Right lung (tissue), 5 donors: ENCODE results near the gene RETN. TPM values are rescaled to one million over a fixed set of nuclear protein-coding genes. Genes with fewer than 3 reads are reported as not detected.
"Not testable (repeated sequence)": the region's sequence is repeated elsewhere in the genome, so short reads cannot be mapped to it uniquely, and the experiment has no call there.

Experiments
- DNase-seq, 2 donors: peaks; one replicate each; pipeline ENCODE4 v3.0.0-alpha.2; 2013
- polyA plus RNA-seq, 5 donors: library from polyadenylated mRNA; unstranded; fragments of 120-200 nt; gene quantifications; one replicate each; pipeline versions ENCODE4 v1.2.1 to v1.2.3, GENCODE V29; 2013; ENCODE audit warnings: inconsistent platforms in 1 of 5, low replicate concordance in 1 of 5; ENCODE audit not compliant: insufficient read length in 5 of 5, insufficient read depth in 1 of 5

Gene RETN
- polyA plus RNA-seq, 5 donors, result 0.84 to 4.3 (median 1.5) TPM

DNA sequence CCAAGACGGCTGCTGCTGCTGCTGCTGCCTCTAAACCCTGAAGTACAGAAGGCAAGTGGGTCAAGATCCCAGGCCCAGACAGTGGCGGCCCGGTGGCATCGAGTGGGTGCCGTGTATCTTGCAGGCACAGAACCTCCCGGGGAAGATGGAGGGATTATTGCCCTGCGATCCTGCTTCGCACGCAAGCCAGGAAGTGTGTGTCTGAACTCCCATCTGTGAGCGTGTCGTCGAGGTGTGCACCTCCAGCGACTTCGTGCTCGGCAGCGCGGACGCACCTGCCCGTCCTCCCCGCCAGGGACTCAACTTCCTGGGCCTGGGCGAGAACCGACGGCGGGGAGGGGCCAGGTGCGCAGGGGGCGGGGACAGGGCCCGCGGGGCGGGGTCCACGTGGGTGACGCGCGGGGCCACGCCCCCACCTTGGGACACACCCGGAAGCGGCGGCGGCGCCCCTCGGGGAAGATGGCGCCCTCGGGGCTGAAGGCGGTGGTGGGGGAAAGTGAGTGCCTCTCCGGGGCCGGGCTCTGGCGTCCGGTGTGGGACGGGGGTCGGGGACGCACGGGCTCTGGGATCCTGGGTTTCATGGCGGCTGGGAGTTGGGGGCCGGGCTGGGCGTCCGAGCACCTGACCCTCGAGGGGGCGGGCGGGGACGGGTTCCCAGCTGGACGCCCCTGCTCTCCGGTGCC is 32.0 kb upstream of the RETN start, which contains the start of gene STXBP2:
STXBP2 (plus strand) TSS at position 420 of the 683 bp plus-strand sequence; CDS start at position 460, 40 bp downstream.
- peak in 1 of 2 donors; percentile 47 for DNase-seq

- DNase-seq, result no peak
Measured at GRCh38 chr19:7637374-7638256, 31.2 kb upstream of the RETN start.

DNA sequence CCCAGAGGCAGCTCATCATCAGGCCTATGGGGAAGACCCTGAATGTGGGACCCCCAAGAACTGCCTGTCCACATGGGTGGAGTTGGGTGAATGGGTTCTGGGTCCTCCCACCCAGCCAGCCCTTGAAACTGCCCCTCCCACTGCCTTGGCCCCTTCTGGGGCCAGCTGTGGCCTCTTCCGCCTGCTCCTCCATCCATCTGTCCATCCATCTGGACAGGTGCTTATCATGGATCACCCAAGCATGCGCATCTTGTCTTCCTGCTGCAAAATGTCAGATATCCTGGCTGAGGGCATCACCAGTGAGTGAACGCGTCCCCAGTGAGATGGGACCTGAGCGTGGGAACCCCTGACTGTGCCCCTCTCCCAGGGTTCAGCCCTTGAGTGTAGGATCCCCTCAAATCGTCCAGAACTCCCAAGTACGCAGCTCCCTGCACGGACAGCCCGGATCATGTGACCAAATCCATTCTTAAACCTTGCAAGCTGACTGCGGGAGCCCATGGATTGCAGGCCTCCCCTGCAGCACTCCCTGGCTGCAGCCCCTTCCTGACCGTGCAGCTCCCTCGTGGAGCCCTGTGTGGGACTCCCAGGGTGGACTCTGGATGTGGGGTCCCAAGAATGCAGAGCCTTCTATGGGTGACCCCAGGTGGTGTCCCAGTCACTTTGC is 29.9 kb upstream of the RETN start:
- DNase-seq, result no peak

- DNase-seq, result no peak
Measured at GRCh38 chr19:7639863-7640348, 28.9 kb upstream of the RETN start.

- DNase-seq, result no peak
Measured at GRCh38 chr19:7640803-7641202, 28.0 kb upstream of the RETN start.

GRCh38 chr19:7641290-7642276 is 27.3 kb upstream of the RETN start:
- DNase-seq, result no peak

DNA sequence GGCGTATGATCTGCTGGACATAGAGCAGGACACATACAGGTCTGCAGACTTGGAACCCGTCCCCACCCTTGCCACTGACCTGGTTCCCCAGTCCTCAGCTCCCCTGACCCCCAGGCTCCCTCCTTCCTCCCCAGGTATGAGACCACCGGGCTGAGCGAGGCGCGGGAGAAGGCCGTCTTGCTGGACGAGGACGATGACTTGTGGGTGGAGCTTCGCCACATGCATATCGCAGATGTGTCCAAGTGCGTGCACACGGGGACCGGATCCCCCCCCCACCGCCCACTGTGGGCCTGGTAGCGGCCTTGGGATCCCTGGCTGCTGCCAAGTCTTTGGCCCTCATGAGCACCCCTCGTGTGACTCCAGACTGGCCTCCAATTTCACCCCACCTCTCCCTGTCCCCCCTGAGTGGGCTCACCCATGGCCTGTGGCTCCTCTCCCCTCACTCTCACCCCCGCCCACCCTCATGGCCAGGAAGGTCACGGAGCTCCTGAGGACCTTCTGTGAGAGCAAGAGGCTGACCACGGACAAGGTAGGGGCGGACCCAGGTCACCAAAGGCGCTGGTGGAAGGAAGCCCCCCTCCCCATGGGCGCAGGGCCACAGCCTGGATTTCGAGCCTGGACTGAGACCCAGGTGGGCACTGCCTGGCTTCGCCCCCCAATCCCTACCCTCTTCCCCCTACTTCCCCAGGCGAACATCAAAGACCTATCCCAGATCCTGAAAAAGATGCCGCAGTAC is 26.4 kb upstream of the RETN start:
- DNase-seq, result no peak

GRCh38 chr19:7643031-7643415 is 25.8 kb upstream of the RETN start:
- no peak for DNase-seq

DNA sequence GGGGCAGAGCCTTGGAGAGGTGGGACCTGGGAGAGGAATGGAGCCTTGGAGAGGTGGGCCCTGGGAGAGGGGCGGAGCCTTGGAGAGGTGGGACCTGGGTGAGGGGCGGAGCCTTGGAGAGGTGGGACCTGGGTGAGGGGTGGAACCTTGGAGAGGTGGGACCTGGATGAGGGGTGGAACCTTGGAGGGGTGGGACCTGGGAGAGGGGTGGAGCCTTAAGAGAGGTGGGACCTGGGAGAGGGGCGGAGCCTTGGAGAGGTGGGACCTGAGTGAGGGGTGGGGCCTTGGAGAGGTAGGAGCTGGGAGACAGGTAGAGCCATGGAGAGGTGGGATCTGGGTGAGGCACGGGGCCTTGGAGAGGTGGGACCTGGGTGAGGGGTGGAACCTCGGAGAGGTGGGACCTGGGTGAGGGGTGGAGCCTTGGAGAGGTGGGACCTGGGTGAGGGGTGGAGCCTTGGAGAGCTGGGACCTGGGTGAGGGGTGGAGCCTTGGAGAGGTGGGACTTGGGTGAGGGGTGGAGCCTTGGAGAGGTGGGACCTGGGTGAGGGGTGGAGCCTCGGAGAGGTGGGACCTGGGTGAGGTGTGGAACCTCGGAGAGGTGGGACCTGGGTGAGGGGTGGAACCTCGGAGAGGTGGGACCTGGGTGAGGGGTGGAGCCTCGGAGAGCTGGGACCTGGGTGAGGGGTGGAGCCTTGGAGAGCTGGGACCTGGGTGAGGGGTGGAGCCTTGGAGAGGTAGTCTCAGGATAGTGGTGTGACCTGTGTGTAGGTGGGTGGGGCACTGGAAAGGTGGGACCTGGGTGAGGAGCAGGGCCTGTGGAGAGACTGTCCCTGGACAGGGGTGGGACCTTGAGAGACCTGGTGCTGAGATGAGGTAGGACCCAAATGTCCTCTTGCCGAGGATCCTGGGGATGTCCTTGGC is 25.0 kb upstream of the RETN start:
- DNase-seq, result not testable (repeated sequence)

DNA sequence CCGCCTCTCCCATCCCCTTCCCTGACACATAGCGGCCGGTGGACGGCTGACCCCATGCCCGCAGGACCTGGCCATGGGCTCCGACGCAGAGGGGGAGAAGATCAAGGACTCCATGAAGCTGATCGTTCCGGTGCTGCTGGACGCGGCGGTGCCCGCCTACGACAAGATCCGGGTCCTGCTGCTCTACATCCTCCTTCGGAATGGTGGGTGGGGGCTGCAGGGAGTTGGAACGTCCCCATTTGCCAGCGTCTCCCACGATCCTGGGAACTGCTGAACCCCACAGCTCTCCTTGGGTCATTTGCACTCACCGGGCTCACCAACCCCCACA is 24.3 kb upstream of the RETN start:
- no peak for DNase-seq

DNA sequence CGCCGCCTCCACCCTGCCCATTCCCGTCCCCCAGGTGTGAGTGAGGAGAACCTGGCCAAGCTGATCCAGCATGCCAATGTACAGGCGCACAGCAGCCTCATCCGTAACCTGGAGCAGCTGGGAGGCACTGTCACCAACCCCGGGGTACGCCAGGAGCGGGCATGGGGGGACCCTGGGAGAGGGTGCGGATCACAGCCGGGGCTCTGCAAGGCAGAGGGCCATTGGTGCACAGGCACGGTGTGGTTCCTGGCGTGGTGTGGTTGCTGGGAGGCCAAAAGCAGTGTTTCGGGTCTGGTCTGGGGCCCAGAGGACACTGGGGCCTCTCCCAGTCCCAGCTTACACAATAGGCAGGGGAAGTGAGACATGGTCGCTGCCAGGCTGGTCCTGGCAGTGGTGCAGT is 23.7 kb upstream of the RETN start:
- DNase-seq, result no peak

DNA sequence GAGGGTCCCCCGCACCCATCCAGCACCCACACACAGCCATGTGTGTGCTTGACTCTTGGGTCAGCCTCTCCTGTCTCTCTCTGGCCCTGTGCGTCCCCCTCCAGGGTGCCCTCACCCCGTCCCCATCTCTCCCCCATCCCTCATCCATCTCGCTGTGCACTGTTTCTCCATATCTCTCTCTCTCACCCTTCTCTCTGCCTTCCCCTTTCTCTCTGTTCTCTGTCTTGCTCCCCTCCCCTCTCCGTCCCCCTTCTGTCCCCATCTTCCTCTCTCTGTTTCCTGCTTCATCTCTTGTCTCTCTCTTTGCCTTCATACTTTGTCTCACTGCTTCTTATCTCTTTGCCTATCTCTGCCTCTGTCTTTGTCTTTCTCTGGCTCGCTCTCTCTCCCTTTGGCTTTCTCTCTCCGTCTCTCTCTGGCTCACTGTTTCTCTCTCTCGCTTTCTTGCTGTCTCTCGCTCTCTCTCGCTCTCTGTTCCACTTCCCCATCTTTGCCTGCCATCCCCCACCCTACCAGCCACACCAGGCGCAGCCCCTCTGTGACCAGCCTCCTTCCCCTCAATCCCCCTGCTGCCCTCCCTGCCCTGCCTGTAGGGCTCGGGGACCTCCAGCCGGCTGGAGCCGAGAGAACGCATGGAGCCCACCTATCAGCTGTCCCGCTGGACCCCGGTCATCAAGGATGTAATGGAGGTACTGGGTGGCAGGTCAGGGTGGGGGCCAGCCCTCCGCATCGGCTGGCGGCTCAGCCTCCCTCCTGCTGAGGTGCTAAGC is 23.0 kb upstream of the RETN start:
- no peak for DNase-seq

GRCh38 chr19:7646426-7646700 is 22.5 kb upstream of the RETN start:
- no peak for DNase-seq

DNA sequence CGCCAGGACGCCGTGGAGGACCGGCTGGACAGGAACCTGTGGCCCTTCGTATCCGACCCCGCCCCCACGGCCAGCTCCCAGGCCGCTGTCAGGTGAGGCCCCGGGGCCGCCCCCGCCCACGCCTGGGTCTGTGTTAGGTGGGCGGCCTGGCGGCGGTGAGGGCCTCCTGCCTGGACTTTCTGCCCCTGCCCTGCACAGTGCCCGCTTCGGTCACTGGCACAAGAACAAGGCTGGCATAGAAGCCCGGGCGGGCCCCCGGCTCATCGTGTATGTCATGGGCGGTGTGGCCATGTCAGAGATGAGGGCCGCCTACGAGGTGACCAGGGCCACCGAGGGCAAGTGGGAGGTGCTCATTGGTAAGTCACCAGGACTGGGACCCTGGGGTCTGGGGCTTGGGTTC is 21.7 kb upstream of the RETN start:
- no peak for DNase-seq

DNA sequence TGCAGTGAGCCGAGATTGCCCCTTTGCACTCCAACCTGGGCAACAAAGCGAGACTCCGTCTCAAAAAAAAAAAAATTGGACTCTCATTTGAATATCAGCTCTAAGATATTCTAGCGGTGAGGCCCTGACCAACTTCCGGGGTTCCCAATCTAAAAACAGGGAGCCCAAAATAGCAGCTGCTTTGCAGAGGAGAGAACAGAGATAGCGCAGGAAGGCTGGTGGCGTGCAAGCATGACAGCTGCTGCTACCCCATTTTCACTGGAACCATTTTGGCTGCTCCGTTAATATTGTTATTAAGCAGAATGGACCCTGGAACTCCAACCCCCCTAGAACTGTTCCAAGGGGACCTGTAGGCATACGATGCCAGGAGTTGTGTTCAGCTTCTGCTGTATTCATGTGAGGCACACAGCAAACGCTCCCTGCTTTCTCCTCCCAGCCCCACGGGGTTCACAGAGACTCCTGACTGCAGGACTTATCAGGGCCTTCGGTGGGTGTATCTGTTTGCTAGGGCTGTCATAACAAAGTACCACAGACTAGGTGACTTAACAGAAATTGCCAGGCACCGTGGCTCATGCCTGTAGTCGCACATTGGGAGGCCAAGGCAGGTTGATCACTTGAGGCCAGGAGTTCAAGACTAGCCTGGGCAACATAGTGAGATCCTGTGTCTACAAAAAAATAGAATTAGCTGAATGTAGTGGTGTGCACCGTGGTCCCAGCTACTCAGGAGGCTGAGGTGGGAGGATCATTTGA is 20.4 kb upstream of the RETN start:
- DNase-seq, result no peak

GRCh38 chr19:7650148-7650547 is 18.7 kb upstream of the RETN start:
- DNase-seq, result no peak

- DNase-seq, result peak; percentile 79 to 83
Measured at GRCh38 chr19:7652061-7652641, 16.7 kb upstream of the RETN start.

GRCh38 chr19:7654401-7654800 is 14.4 kb upstream of the RETN start:
- no peak for DNase-seq
